Posterior vena cava (tissue), 2 donors: ENCODE results near the gene MFSD1. TPM values are rescaled to one million over a fixed set of nuclear protein-coding genes. Genes with fewer than 3 reads are reported as not detected.
"Not testable (repeated sequence)": the region's sequence is repeated elsewhere in the genome, so short reads cannot be mapped to it uniquely, and the experiment has no call there.

Experiments used
- DNase-seq: peaks from one replicate; pipeline ENCODE4 v3.0.0-alpha.2; 2020; ENCODE audit warnings: low spot score
- intact Hi-C, 2 donors: fragments of 100-400 bp; cut with DNase I; formaldehyde crosslinking; loops; one replicate each; pipeline versions ENCODE4 v1.14.1 to v1.14.2; 2022 to 2023
- total RNA-seq, 2 donors: library from RNA; stranded (reverse); fragmentation: NEBNext Ultra II Directional; extraction: Animal tissue kit (Norgen Biotek cat#: 25700); gene quantifications; one replicate each; pipeline ENCODE4 v1.2.1, GENCODE V29; 2021
- donor health status: DM: yes; HTN: yes; CAD: no.
- donor health status: DM: yes; HTN: yes; CAD: no.

Gene MFSD1
- total RNA-seq, 2 donors from 2014 or later, result 62.0 to 80.3 TPM

DNA sequence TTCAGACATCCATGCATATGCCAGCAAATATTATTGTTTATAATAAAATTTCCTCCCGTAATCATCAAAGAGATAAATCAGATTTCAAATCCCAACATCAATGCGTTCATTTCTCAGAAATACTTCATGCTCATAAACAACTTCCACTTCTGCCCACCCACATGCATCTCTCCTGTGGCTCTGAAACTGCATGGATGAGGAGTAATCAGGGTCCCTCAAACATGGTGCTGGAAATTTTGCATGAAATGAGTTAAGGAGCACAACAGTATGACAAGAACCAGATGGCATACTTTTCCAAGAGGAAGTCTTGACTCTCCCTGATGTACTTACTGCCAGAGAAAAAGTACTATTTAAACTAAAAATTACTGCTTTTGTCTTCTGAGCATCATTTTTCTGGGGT, 26.9 kb upstream of the MFSD1 start:
- DNase-seq, result no peak
- intact Hi-C loops, result no loop called here

GRCh38 chr3:158775426-158776410, 26.1 kb upstream of the MFSD1 start:
- intact Hi-C loops, result no loop called here
- no peak for DNase-seq

- DNase-seq, result no peak
- intact Hi-C loops, result no loop called here
Measured at GRCh38 chr3:158776531-158776930, 25.3 kb upstream of the MFSD1 start.

- intact Hi-C loops, result no loop called here
- no peak for DNase-seq
Measured at GRCh38 chr3:158777161-158777873, 24.5 kb upstream of the MFSD1 start.

- DNase-seq, result no peak
- intact Hi-C loops, result loop anchor here in 1 of 2 donors (5.0 kb wide), 1 partner anchor 48 kb away; the partner anchor contains the start of gene RARRES1
Measured at GRCh38 chr3:158780766-158781165, 21.1 kb upstream of the MFSD1 start.

- intact Hi-C loops, result loop anchor here in 1 of 2 donors (5.0 kb wide), 1 partner anchor 49 kb away; the partner anchor contains the start of gene RARRES1
- DNase-seq, result no peak
Measured at GRCh38 chr3:158781191-158781590, 20.7 kb upstream of the MFSD1 start.

DNA sequence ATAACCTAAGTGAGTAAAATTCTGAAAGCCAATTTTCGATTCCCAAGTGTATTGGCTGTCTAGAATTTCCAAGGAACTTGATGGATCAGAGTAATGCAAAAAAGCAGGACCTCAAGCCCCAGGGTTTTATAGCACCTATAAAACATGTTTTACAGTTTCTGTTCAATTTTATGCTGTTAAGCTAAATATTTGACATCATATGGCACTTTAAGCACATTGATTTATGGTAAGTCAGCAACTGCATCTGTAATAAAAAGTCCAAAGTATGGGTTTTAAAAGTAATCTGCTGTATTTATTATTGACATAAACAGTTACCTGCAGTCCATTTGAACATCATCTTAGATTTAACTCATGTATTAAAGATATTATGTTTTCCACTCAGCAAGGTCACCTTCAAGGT, 20.0 kb upstream of the MFSD1 start:
- DNase-seq, result no peak
- intact Hi-C loops, result loop anchor here (2.0 to 5.0 kb wide), 2 partner anchors 50 to 57 kb away; partner anchors contain the start of gene RARRES1 (in 1 of the 2)

- intact Hi-C loops, result loop anchor here (2.0 to 5.0 kb wide), 2 partner anchors 50 to 58 kb away; partner anchors contain the start of gene RARRES1 (in 1 of the 2)
- no peak for DNase-seq
Measured at GRCh38 chr3:158782283-158782989, 19.4 kb upstream of the MFSD1 start.

DNA sequence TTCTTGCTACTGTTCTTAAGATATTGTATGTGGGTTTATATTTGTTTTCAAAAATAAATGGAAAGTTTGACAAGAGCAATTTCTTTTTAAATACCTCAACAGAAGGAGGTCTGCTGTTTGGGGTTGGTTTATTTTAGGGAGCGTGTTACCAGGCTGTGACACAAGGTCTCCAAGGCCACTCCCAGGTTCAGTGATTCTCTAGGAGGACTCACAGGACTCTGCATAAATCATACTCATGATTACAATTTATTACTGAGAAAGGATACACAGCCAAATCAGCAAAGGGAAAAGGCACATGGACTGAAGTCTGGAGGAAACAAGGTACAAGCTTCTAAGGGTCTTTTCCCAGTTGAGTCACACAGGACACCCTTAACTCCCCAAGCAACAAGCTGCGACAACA, 18.8 kb upstream of the MFSD1 start:
- DNase-seq, result no peak
- intact Hi-C loops, result loop anchor here (2.0 to 5.0 kb wide), 2 partner anchors 51 to 58 kb away; partner anchors contain the start of gene RARRES1 (in 1 of the 2)

GRCh38 chr3:158785972-158786371, 15.9 kb upstream of the MFSD1 start:
- DNase-seq, result no peak
- intact Hi-C loops, result no loop called here

DNA sequence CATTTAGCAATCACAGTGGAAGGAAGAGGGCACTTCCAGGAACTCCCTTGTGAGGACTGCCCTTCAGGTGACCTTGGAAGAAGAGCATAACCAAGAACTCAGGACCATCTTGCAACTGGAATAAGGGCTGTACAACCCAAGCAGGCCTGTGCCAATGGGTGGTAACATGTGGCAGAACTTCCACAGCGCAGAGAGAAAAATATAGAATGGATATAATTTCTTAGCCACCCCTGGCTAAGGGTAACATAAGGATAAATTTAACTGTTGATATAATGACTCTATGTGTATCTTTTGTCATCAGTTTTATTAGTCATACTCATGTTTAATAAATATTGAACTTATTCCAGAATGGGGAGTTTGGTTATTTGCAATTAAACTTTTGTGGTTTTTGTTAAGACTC, 13.4 kb upstream of the MFSD1 start:
- intact Hi-C loops, result no loop called here

GRCh38 chr3:158789592-158789991, 12.3 kb upstream of the MFSD1 start:
- intact Hi-C loops, result no loop called here
- no peak for DNase-seq

More for the DNA sequence above, 13.4 kb upstream of the MFSD1 start:
- DNase-seq, result no peak

- intact Hi-C loops, result loop anchor here (5.0 to 10.0 kb wide), 3 partner anchors 126 to 1574 kb away; no protein-coding TSS in a partner anchor
- no peak for DNase-seq
Measured at GRCh38 chr3:158790901-158791589, 10.8 kb upstream of the MFSD1 start.

DNA sequence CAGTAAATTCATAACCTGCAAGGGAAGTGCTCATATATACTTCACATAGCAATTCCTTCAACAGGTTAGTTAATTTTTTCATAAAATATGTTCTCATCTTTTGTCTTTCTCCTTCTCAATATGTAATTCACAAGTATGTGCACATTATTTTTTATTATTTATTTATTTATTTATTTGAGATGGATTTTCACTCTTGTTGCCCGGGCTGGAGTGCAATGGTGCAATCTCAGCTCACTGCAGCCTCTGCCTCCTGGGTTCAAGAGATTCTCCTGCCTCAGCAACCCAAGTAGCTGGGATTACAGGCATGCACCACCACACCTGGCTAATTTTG, 10.3 kb upstream of the MFSD1 start:
- not testable (repeated sequence) for DNase-seq
- intact Hi-C loops, result loop anchor here (5.0 to 10.0 kb wide), 3 partner anchors 127 to 1574 kb away; no protein-coding TSS in a partner anchor

- intact Hi-C loops, result loop anchor here (5.0 to 10.0 kb wide), 3 partner anchors 128 to 1575 kb away; no protein-coding TSS in a partner anchor
Measured at GRCh38 chr3:158792709-158793108, 9.1 kb upstream of the MFSD1 start.

GRCh38 chr3:158794206-158794605, 7.6 kb upstream of the MFSD1 start:
- DNase-seq, result no peak
- intact Hi-C loops, result loop anchor here (5.0 to 10.0 kb wide), 3 partner anchors 129 to 1577 kb away; no protein-coding TSS in a partner anchor

More at GRCh38 chr3:158792709-158793108, 9.1 kb upstream of the MFSD1 start:
- no peak for DNase-seq

DNA sequence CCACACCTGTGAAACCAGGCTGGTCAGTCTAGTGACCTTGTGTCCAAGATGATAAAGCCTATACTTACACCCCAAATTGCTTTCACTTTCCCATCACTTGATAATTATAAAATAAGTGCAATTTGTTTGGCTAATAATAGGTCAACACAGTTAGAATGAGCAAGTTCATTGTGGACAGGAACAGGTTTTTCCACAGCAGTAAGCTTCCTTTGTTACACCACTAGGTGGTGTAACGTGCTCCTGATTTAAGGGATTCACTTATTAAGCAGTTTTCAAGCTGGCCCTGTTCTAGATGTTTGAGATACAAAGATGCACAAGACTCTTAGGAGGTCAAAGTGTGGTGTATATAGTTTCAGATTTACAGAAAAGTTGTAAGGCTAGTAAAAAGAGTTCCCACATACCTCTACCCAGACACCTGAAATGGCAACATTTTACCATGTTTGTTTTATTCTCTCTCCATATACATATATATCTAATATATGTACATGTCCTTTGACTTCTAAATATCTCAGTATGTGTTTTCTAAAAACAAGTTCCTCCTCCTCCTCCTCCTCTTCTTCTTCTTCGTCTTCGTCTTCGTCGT, 6.8 kb upstream of the MFSD1 start:
- intact Hi-C loops, result loop anchor here (5.0 to 10.0 kb wide), 3 partner anchors 130 to 1578 kb away; no protein-coding TSS in a partner anchor
- no peak for DNase-seq

DNA sequence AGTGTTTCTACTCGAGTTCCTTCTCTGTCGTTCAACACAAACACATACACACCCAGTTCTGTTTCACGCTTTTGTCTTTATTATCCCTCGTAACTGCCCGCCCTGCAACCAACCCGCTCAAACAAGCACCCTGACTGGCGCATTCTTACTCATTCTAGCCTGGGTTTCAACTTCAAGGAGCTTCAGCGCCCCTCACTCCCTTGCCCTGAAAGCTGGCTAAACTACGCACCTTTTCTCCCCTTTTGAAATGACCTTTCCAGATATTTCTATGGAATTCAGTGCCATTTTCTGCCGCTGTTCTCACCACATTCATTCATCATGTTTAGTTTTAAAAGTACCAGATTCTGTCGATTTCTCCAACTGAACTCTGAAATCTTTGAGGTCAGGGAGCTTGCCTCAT, 653 bp upstream of the MFSD1 start:
- intact Hi-C loops, result no loop called here
- no peak for DNase-seq
